H1 (cell line): Measurements from ENCODE around the gene TMEM269. TPM values are rescaled to one million over a fixed set of nuclear protein-coding genes. Genes with fewer than 3 reads are reported as not detected.

Experiments used
- CTCF ChIA-PET: fragments of 300-600 bp; sonication (Branson Sonifier 250); formaldehyde crosslinking; loops from one replicate; lab custom pipeline; 2021; ENCODE audit not compliant: partially characterized antibody; lab: Charles Lee
- POLR2A ChIA-PET: fragments of 300-600 bp; sonication (Branson Sonifier 250); formaldehyde crosslinking; loops from one replicate; lab custom pipeline; 2021; ENCODE audit warnings: inconsistent platforms; ENCODE audit not compliant: partially characterized antibody; lab: Charles Lee
- DNase-seq, 2 experiments: peaks; one replicate each; pipeline versions ENCODE4 v3.0.0 to v3.0.0-alpha.2; 2010 to 2022; ENCODE audit warnings: low spot score in 2 of 2, low read depth in 1 of 2, mixed read lengths in 1 of 2
- FAIRE-seq: peaks from 2 replicates; lab custom pipeline; 2011; peaks lifted over from hg19 to GRCh38; lab: Jason Lieb, UNC
- H2AFZ ChIP-seq: 2 replicates; pipeline ENCODE4 v1.8.1; 2012; ENCODE audit warnings: low read length, inconsistent platforms
- H2AK5ac ChIP-seq: 2 replicates; pipeline ENCODE4 v1.6.1; 2013; ENCODE audit warnings: low read depth, low read length
- H2BK120ac ChIP-seq: replicated peaks from 2 replicates; pipeline ENCODE3; 2013; ENCODE audit warnings: low read depth, low read length, inconsistent platforms
- H2BK12ac ChIP-seq: 2 replicates; pipeline ENCODE4 v1.6.1; 2013; ENCODE audit warnings: low read depth, low read length
- H2BK15ac ChIP-seq: 2 replicates; pipeline ENCODE4 v1.6.1; 2013; ENCODE audit warnings: low read length
- H2BK20ac ChIP-seq: 2 replicates; pipeline ENCODE4 v1.6.1; 2013; ENCODE audit warnings: low read length
- H2BK5ac ChIP-seq: 2 replicates; pipeline ENCODE4 v1.6.1; 2013; ENCODE audit warnings: low read depth, low read length
- H3K14ac ChIP-seq: 2 replicates; pipeline ENCODE4 v1.6.1; 2013; ENCODE audit warnings: inconsistent platforms; ENCODE audit not compliant: insufficient read length
- H3K18ac ChIP-seq: 2 replicates; pipeline ENCODE4 v1.6.1; 2013; ENCODE audit warnings: low read length; ENCODE audit errors: extremely low read depth
- H3K23ac ChIP-seq: 2 replicates; pipeline ENCODE4 v1.6.1; 2013; ENCODE audit warnings: inconsistent platforms; ENCODE audit not compliant: insufficient read length
- H3K23me2 ChIP-seq: 2 replicates; pipeline ENCODE4 v1.6.1; 2013; ENCODE audit warnings: low read depth, low read length
- H3K27ac ChIP-seq: 2 replicates; pipeline ENCODE4 v1.6.1; 2011; ENCODE audit warnings: low read depth, low read length, inconsistent platforms
- H3K27me3 ChIP-seq, 4 experiments: replicated peaks in 1 of 4; 1 replicate in 1 of 4; 2 replicates in 3 of 4; pipeline versions ENCODE4 v1.6.1 to v1.8.1; 2011 to 2013; ENCODE audit warnings: low read length in 3 of 4, mild to moderate bottlenecking in 3 of 4, inconsistent platforms in 2 of 4, mixed read lengths in 2 of 4, moderate library complexity in 1 of 4; ENCODE audit not compliant: control insufficient read depth in 3 of 4, insufficient read depth in 3 of 4; ENCODE audit errors: extremely low read depth in 1 of 4
- H3K36me3 ChIP-seq, 4 experiments: 2 replicates each; pipeline versions ENCODE4 v1.6.1 to v1.8.1; 2011 to 2013; ENCODE audit warnings: mild to moderate bottlenecking in 4 of 4, low read length in 3 of 4, moderate library complexity in 2 of 4, control low read depth in 1 of 4, inconsistent platforms in 1 of 4; ENCODE audit not compliant: insufficient read depth in 4 of 4, control insufficient read depth in 2 of 4
- H3K4ac ChIP-seq: replicated peaks from 2 replicates; pipeline ENCODE3; 2013; ENCODE audit warnings: low read length, low read depth, mixed read lengths, inconsistent platforms; ENCODE audit not compliant: insufficient read length
- H3K4me1 ChIP-seq, 4 experiments: replicated peaks in 1 of 4; 1 replicate in 1 of 4; 2 replicates in 3 of 4; pipeline versions ENCODE4 v1.6.1 to v1.8.1; 2011 to 2013; ENCODE audit warnings: low read length in 3 of 4, inconsistent platforms in 2 of 4, mixed read lengths in 1 of 4; ENCODE audit not compliant: insufficient read depth in 4 of 4, control insufficient read depth in 3 of 4
- H3K4me2 ChIP-seq, 2 experiments: 2 replicates each; pipeline versions ENCODE4 v1.6.1 to v1.8.1; 2011 to 2013; ENCODE audit warnings: low read depth in 2 of 2, low read length in 2 of 2, control low read depth in 1 of 2, inconsistent platforms in 1 of 2, mild to moderate bottlenecking in 1 of 2; ENCODE audit not compliant: insufficient read depth in 1 of 2
- H3K4me3 ChIP-seq, 4 experiments: fragments of 200-600, 300-600 bp in 1 of 4; sonication (generic), shearing (Covaris generic), sonication (Bioruptor Twin) in 1 of 4; 2 replicates each; pipeline versions ENCODE4 v1.5.1 to v1.8.1; 2011 to 2016; ENCODE audit warnings: low read length in 4 of 4, low read depth in 3 of 4, control low read depth in 2 of 4, inconsistent platforms in 2 of 4, mild to moderate bottlenecking in 2 of 4, mixed read lengths in 1 of 4, moderate library complexity in 1 of 4; ENCODE audit not compliant: insufficient read depth in 2 of 4; ENCODE audit errors: extremely low read depth in 1 of 4
- H3K56ac ChIP-seq: replicated peaks from 2 replicates; pipeline ENCODE3; 2013; ENCODE audit warnings: low read depth, mild to moderate bottlenecking, mixed read lengths, low read length, inconsistent platforms; ENCODE audit not compliant: insufficient read length
- H3K79me1 ChIP-seq: 2 replicates; pipeline ENCODE4 v1.6.1; 2013; ENCODE audit warnings: low read depth, low read length, control low read depth
- H3K79me2 ChIP-seq, 2 experiments: 2 replicates each; pipeline versions ENCODE4 v1.6.1 to v1.8.1; 2012 to 2013; ENCODE audit warnings: low read length in 2 of 2, mild to moderate bottlenecking in 2 of 2, inconsistent platforms in 1 of 2; ENCODE audit not compliant: insufficient read depth in 2 of 2, control insufficient read depth in 1 of 2
- H3K9ac ChIP-seq, 4 experiments: replicated peaks in 1 of 4; 1 replicate in 1 of 4; 2 replicates in 3 of 4; pipeline versions ENCODE4 v1.6.1 to v1.8.1; 2011 to 2013; ENCODE audit warnings: low read depth in 3 of 4, low read length in 3 of 4, control low read depth in 2 of 4, mild to moderate bottlenecking in 2 of 4, moderate library complexity in 2 of 4, inconsistent platforms in 1 of 4; ENCODE audit errors: extremely low read depth in 1 of 4
- H3K9me3 ChIP-seq, 2 experiments: 2 replicates each; pipeline versions ENCODE4 v1.6.1 to v1.8.1; 2012 to 2013; ENCODE audit warnings: mild to moderate bottlenecking in 2 of 2, moderate library complexity in 2 of 2, control low read depth in 1 of 2, inconsistent platforms in 1 of 2, low read depth in 1 of 2, low read length in 1 of 2, mixed read lengths in 1 of 2; ENCODE audit not compliant: insufficient read depth in 2 of 2
- H4K20me1 ChIP-seq, 2 experiments: replicated peaks in 1 of 2; 2 replicates each; pipeline versions ENCODE3 to v1.8.1; 2011 to 2013; ENCODE audit warnings: inconsistent platforms in 2 of 2, low read length in 2 of 2, mild to moderate bottlenecking in 1 of 2; ENCODE audit not compliant: insufficient read depth in 2 of 2, control insufficient read depth in 1 of 2
- H4K5ac ChIP-seq: 2 replicates; pipeline ENCODE4 v1.6.1; 2013; ENCODE audit warnings: low read length, low read depth, mixed read lengths, inconsistent platforms; ENCODE audit not compliant: insufficient read length
- H4K8ac ChIP-seq: 2 replicates; pipeline ENCODE4 v1.8.0; 2013; ENCODE audit warnings: mild to moderate bottlenecking, moderate library complexity, low read length, inconsistent platforms; ENCODE audit not compliant: insufficient read depth; ENCODE audit errors: extremely low read depth
- H4K91ac ChIP-seq: replicated peaks from 2 replicates; pipeline ENCODE3; 2013; ENCODE audit warnings: low read length, mixed read lengths, inconsistent platforms; ENCODE audit not compliant: insufficient read length
- EZH2 ChIP-seq: fragments of 200-600 bp; sonication (generic); IDR thresholded peaks from 2 replicates; pipeline ENCODE4 v1.7.1; 2012; ENCODE audit warnings: low read depth, mild to moderate bottlenecking, moderate library complexity, low read length, inconsistent platforms; ENCODE audit not compliant: severe bottlenecking
- POU5F1 ChIP-seq: IDR thresholded peaks from 2 replicates; pipeline ENCODE4 v1.6.1; 2011; ENCODE audit warnings: low read depth, mild to moderate bottlenecking, low read length, moderate library complexity
- RAD21 ChIP-seq, 2 experiments: IDR thresholded peaks in 1 of 2; conservative IDR thresholded peaks in 1 of 2; 2 replicates each; pipeline ENCODE4 v1.6.1; 2011; ENCODE audit warnings: low read depth in 2 of 2, low read length in 2 of 2, improper control_type of control experiment in 1 of 2, inconsistent platforms in 1 of 2, mild to moderate bottlenecking in 1 of 2, moderate library complexity in 1 of 2
- WGBS, 2 experiments: shearing (Covaris generic) in 1 of 2; methylation state at CpG; one replicate each; pipeline versions ENCODE4 v1.1.6 to v1.1.7; 2013 to 2015; ENCODE audit warnings: low lambda C conversion rate in 2 of 2, mixed read lengths in 2 of 2, inconsistent platforms in 1 of 2, low coverage in 1 of 2, missing lambda C conversion rate in 1 of 2; ENCODE audit not compliant: insufficient replicate concordance in 2 of 2, insufficient coverage in 1 of 2, insufficient read length in 1 of 2; ENCODE audit errors: extremely low coverage in 1 of 2, missing lambda C conversion rate in 1 of 2; 5-methylcytosine and 5-hydroxymethylcytosine counted together
- polyA plus RNA-seq, 7 experiments: library from polyadenylated mRNA; depleted of rRNA in 3 of 7; stranded (reverse) in 5 of 7; unstranded in 2 of 7; fragments of >200 nt in 5 of 7; fragments of 200-250 nt in 2 of 7; gene quantifications; 1 replicate in 5 of 7; 2 replicates in 1 of 7; 4 replicates in 1 of 7; pipeline versions ENCODE4 v1.2.1 to v1.2.3, GENCODE V29; 2011 to 2013; ENCODE audit warnings: missing spikeins in 2 of 7, mixed read lengths in 2 of 7
- total RNA-seq: library from RNA; stranded (reverse); fragmentation: NEBNext Ultra II Directional; extraction: Animal tissue kit (Norgen Biotek cat#: 25700); gene quantifications from 2 replicates; pipeline ENCODE4 v1.2.1, GENCODE V29; 2021

Gene TMEM269
- total and polyA plus RNA-seq, 2 of the 8 experiments (the other 6 are each of a cell fraction or from before 2014, with no cell fraction given): 0.14 to 0.35 TPM

DNA sequence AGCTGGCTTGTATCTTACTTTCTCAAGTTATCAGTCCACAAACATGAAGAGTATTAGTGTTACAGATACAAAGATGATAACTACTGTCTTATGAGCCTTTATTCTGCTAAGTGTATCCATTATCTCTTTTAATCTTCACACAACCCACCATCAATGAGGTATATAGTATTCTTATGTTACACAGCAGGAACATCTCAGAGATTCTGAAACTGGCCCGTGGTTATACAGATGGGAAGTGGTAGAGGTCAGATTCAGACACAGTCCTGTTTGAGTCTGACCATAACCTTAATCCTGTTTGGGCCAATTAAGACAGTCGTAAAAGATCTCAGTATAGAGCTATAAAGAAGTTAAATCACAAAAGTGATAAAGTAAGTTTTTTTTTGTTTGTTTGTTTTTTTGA is 5.1 kb upstream of the TMEM269 start:
- CTCF ChIA-PET: interaction anchor here (1.0 to 6.4 kb wide), 13 partner anchors 11 to 305 kb away, joined by 3 to 83 read pairs (median 6); partner anchors contain the start of genes C1orf50 and P3H1
- Histone ChIP-seq H3K4me1 (no peaks in the 10 kb centered on the region; a peak in 1 of 7 replicates), H3K18ac (no peak overlapping the region), H3K36me3 (peaks cover 5 to 32% (median 20%) of the 10 kb centered on the region in 4 experiments; a peak in 7 of 8 replicates), H4K5ac (no peak overlapping the region), H4K91ac (no peak overlapping the region), H2BK20ac (no peak overlapping the region), H3K4me2 (no peak overlapping the region), H3K79me1 (no peaks in the 10 kb centered on the region), H2BK12ac (no peak overlapping the region), H4K20me1 (no peaks in the 10 kb centered on the region), H2AK5ac (no peak overlapping the region), H2BK5ac (no peak overlapping the region), H3K27me3 (no peaks in the 10 kb centered on the region), H2AFZ (no peak overlapping the region), H3K4ac (no peak overlapping the region), H3K23ac (no peak overlapping the region), H3K4me3 (no peak overlapping the region), H3K79me2 (no peaks in the 10 kb centered on the region), H2BK15ac (no peak overlapping the region), H3K9ac (no peak overlapping the region), H3K27ac (no peak overlapping the region), H3K23me2 (no peaks in the 10 kb centered on the region), H3K14ac (no peak overlapping the region), H3K9me3 (no peaks in the 10 kb centered on the region), H3K56ac (no peak overlapping the region), H4K8ac (no peak overlapping the region), H2BK120ac (no peak overlapping the region)
- POLR2A ChIA-PET: interaction anchor here (1.3 to 1.5 kb wide), 5 partner anchors 9 to 294 kb away, joined by 3 to 4 read pairs (median 3); partner anchors contain the start of gene CLDN19
- 86% methylated on average over 2 of the region's 2 CpGs; no CpG with 5 or more reads in 1 of the 2 experiments for WGBS, 2 experiments
- DNase-seq (no peak), FAIRE-seq (no peak)
- TF ChIP-seq RAD21 (IDR thresholded peaks at IDR 0.05 in 1 of 2, conservative IDR thresholded peaks at IDR 0.05 in 1 of 2; ENCODE audit: low read depth in 2 of 2, low read length in 2 of 2) (no peak), EZH2 (no peak), POU5F1 (no peak)
